Measurements from ENCODE around the gene CAV1.

The CAV1 gene

GRCh38 chr7:116530107-116530820, 5.4 kb downstream of the CAV1 start:
- no peak for TF ChIP-seq CTCF (IDR thresholded peaks at IDR 0.05; ENCODE audit: borderline replicate concordance, insufficient read depth, low read depth, low read length)
- H3K4me3 ChIP-seq (ENCODE audit: low read depth, low read length), result no peak overlapping the region

GRCh38 chr7:116532102-116532688, 7.4 kb downstream of the CAV1 start:
- TF ChIP-seq CTCF (IDR thresholded peaks at IDR 0.05; ENCODE audit: borderline replicate concordance, insufficient read depth, low read depth, low read length), result no peak
- H3K4me3 ChIP-seq (ENCODE audit: low read depth, low read length), result no peak overlapping the region

DNA sequence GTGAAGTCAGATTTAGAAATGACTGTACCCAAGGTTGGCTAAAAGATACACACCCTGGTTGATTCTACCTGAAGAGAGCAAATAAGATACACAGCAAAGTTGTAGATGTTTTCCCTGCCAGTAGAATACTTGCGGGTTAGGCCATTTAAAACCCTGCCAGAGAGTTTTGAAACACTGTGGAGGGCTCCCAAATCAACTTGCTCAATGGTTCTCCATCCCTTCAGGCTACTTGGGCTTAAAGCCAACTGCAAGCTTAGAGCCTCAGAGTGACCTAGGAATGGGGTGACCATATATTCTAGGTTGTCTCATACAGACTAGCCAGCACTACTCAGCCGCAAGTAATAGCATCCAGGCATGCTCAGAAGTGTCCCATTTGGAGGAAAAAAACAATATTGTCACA, 10.0 kb downstream of the CAV1 start:
- no peak overlapping the region for H3K4me3 ChIP-seq (ENCODE audit: low read depth, low read length)
- TF ChIP-seq CTCF (IDR thresholded peaks at IDR 0.05; ENCODE audit: borderline replicate concordance, insufficient read depth, low read depth, low read length), result no peak

GRCh38 chr7:116535416-116535815, 10.6 kb downstream of the CAV1 start:
- no peak for TF ChIP-seq CTCF (IDR thresholded peaks at IDR 0.05; ENCODE audit: borderline replicate concordance, insufficient read depth, low read depth, low read length)
- H3K4me3 ChIP-seq (ENCODE audit: low read depth, low read length), result no peak overlapping the region

- TF ChIP-seq CTCF (IDR thresholded peaks at IDR 0.05; ENCODE audit: borderline replicate concordance, insufficient read depth, low read depth, low read length), result no peak
Observed at GRCh38 chr7:116538138-116538537, 13.3 kb downstream of the CAV1 start.

DNA sequence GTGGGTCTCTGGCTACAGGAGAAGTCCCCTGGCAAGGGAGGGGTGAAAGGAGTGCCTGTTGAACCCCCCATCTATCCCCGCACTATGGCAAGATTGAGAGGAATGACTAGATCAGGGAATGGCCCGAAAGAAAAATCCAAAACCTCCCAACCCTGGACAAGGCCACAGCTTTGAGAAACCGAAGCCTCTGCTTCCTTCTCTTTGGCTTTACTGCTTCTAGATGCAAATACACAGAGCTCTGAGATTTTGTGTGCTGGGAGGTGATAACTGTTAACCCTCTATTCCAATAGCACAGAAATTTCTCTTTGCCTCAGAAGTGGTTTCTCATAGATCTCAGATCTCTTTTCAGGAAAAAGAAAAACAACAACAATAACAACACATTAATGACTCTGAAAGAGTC, 15.0 kb downstream of the CAV1 start:
- no peak overlapping the region for H3K4me3 ChIP-seq (ENCODE audit: low read depth, low read length)
- TF ChIP-seq CTCF (IDR thresholded peaks at IDR 0.05; ENCODE audit: borderline replicate concordance, insufficient read depth, low read depth, low read length), result no peak

More at GRCh38 chr7:116538138-116538537, 13.3 kb downstream of the CAV1 start:
- H3K4me3 ChIP-seq (ENCODE audit: low read depth, low read length), result no peak overlapping the region

GRCh38 chr7:116540743-116541142, 15.9 kb downstream of the CAV1 start:
- no peak for TF ChIP-seq CTCF (IDR thresholded peaks at IDR 0.05; ENCODE audit: borderline replicate concordance, insufficient read depth, low read depth, low read length)
- H3K4me3 ChIP-seq (ENCODE audit: low read depth, low read length), result no peak overlapping the region
